Globus pallidus (tissue), 1 donor: Measurements from ENCODE around the gene CLK3.
"Not testable (repeated sequence)": the region's sequence is repeated elsewhere in the genome, so short reads cannot be mapped to it uniquely, and the experiment has no call there.

Experiments
- DNase-seq: peaks from one replicate; pipeline ENCODE4 v3.0.0-alpha.2; 2015; ENCODE audit warnings: low spot score

The CLK3 gene

GRCh38 chr15:74621936-74622335, 6.3 kb downstream of the CLK3 start:
- no peak for DNase-seq

GRCh38 chr15:74622758-74623157, 7.1 kb downstream of the CLK3 start:
- DNase-seq: no peak

DNA sequence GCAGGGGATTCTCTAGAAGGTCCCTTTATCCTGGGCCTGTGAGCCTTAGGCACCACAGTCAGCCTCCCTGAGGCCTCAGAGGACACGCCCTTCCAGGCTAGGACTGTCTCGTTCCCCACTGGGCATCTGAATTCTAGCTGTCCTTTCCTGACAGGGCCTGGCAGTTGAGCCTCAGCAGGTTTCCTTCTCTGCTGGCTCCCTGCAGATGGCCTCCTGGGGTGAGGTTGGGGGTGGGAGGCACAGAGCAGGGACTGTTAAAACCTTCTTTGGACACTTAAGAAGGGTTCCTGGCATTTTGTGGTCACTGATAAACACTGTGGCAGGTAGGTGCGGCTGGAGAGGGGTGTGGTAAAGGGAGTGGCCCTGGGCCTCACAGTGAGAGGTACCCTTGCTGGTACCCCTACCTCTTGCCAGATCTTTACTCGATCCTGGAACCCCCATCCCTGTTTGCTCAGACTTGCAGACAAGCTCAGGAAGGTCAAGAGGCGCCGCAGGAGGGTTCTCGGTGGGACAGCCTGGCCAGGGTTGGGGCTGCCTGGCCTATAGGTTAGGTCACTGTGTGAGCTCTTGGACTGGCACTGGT, 8.5 kb downstream of the CLK3 start:
- DNase-seq: no peak

GRCh38 chr15:74625693-74626092, 10.1 kb downstream of the CLK3 start:
- DNase-seq: no peak

DNA sequence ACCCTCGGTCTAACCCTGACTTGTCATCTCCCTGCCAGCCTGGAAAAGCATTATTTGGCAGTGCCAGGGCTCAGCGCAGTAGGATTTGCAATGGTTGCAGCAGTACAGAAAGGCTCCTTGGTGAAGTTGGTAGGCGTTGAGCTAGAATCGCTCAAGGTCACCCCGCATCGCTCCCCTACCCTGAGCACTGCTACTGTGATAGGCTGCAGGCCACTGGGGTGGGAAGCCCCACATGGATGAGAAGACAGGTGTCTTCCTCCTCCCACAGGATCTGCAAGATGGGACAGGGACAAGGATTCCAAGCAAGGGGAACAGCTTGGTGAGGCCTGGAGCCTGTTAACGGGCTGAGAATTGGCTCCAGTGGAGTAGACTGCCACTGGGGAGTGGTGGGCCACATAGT, 10.7 kb downstream of the CLK3 start:
- no peak for DNase-seq

DNA sequence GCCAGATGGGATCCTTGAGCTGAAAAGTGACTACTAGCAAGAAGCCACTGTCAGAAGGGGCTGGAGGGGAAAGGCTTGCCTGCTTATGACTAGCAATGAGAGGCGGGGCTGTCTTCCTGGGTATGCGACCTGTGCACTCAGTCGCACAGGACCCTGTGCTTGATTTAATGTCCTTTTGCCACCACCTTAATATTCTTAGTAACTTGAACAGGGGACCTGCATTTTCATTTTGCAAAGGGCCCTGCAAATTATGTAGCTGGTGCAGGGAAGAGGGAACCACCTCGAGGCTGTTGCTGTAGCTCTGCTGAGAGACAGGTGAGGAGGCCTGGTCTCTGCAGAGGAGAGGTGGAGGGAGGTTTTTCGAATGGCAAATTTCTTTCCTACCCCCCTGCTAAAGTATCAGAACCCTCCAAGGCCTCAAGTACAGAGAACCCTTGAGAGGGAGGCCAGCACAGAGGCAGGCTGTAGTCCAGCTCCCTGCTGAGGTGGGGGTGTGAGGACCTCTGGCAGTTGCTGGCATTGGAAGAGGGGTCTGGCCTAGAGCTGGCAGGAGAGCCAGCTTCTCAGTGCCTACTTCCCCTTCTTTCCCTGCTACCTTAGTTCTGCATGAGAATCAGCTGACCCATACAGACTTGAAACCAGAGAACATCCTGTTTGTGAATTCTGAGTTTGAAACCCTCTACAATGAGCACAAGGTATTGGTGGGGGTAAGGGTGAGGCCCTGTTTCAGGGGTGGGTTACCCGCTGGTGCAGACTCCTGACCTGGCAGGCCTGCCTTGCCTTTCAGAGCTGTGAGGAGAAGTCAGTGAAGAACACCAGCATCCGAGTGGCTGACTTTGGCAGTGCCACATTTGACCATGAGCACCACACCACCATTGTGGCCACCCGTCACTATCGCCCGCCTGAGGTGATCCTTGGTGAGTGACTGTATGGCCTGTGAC, 11.4 kb downstream of the CLK3 start:
- peak; percentile 37 for DNase-seq

DNA sequence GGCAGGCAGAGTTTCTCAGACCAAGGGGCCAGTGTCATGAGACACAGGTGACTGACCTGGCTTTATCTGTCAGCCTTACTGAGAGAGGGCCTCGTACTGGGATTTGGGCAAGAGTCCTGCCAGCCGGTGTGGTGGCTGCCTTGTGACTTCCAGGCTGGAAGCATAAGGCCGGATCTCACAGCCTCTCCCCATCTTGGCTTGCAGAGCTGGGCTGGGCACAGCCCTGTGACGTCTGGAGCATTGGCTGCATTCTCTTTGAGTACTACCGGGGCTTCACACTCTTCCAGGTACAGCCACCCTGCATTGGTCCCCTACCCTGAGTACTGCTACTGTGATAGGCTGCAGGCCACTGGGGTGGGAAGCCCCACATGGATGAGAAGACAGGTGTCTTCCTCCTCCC, 12.1 kb downstream of the CLK3 start:
- DNase-seq: no peak

DNA sequence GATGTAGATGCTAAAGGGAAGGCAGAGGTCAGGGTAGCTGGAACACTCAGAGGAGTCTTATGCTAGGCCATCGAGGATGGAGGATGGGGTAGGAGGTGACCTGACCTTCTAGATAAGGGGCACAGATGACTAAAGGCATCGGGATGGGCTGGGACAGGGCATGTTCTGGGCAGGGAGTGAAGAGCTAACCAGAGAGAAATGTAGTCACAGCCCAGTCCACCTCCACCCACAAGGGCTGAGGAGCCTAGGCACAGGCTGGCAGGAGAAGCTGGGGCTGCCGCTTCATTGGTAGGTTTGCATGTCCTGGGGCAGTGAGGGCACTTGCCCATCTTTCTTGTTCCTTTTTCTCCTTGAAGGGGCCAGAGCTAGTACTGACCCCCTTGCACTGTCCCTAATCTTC, 12.6 kb downstream of the CLK3 start:
- no peak for DNase-seq

DNA sequence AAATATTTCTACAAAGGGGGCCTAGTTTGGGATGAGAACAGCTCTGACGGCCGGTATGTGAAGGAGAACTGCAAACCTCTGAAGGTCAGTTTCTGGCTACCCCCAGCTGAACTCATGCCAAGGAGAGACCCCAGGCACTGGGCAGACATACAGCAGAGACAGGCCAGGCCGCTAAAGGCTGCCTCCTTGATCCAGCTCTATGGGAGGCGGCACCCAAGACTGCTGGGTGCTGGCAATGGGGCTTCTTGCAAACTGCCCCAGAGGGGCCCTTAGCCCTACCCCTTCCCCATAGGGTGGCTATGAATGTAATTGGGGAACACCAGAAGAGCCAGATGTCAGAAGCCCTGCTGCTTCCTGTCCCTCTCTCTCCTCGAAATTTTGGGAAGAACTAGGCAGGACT, 13.3 kb downstream of the CLK3 start:
- no peak for DNase-seq

- DNase-seq: not testable (repeated sequence)
Observed at GRCh38 chr15:74629696-74630095, 14.1 kb downstream of the CLK3 start.

DNA sequence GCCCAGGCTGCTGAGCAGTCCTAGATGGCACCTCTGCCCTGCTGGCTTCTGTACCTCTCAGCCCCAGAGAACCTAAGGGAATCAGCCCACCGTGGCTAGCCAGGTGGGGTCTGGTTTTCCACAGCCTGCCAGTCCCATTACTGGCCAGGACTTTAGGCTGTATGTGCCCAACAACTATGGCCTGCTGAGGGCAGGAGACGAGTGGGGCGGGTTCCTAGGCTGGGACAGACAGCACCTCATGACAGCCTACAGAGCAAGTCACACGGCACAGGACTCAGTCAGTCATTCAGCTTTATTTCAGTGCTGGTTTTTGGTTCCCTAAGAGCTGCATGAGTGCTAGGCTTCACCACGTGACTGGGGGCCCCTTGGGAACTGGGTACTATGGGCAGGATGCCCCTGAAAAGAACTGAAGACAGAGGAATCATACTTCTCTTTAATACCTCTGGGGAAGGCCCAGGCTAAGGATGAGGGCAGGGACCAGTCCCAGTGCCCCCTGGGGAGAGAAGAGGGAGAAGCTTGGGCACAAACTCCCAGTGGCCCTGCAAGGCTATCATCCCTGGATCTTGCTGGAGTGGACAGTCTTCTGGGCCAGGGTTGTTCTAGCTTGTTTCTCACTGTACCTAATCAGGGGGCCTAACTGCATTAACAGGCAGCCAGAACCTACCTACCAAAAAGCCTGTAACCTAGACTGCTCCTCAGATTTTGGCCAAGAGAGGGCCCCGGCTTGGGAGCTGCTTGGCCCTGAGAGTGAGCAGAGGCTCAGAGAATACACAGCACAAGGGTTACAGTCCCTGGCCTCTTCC, 14.8 kb downstream of the CLK3 start:
- no peak for DNase-seq

GRCh38 chr15:74631087-74631385, 15.4 kb downstream of the CLK3 start:
- DNase-seq: no peak

DNA sequence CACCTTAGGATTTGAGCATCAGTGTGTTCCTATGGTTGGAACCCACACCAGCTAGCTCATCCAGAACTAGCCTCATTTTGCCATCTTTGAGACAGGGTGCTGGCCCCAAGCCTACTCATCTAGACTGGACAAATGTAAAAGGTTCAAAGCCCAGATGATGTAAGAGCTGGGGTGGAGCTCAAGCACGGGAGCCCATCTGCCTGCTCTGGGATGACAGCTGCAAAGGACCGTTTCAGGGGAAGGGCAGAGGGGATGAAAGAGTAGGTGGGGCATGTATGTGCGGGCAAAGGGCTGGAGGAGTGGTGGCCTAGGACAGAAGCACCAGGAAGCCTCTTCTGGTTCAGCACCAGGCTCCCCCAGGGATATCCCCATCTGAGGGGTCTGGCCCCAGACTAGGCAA, 15.8 kb downstream of the CLK3 start:
- no peak for DNase-seq

DNA sequence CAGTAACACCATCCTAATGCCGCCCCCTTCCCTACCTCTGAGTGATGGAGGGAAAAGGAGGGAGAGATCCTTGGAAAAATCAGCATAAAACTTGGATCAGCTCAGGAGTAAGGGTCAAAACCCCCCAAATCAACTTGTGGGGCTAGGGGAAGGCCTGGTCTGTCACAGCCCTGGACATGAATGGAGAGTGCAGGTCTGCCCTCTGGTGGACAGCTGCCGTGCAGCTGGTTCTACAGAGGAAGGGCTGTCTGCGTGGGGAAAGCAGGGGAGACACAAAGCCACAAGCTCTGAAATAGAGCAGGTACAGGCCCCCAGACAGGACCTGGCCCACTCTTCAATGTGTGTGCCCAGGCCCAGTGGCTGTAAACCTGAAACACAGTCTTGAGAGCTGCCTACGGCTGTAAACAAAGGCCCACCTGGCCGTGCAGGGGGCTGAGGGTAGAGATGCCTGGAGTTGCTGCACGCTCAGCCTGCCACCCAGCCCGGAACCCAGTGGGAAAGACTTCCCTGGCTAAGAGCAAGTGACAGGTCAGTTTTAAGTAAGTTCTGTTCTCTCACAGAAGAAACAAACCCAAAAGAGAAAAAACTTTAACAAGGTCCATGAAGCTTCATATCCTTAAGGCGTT, 16.4 kb downstream of the CLK3 start:
- peak; percentile 47 for DNase-seq

GRCh38 chr15:74632601-74633000, 17.0 kb downstream of the CLK3 start:
- DNase-seq: no peak

DNA sequence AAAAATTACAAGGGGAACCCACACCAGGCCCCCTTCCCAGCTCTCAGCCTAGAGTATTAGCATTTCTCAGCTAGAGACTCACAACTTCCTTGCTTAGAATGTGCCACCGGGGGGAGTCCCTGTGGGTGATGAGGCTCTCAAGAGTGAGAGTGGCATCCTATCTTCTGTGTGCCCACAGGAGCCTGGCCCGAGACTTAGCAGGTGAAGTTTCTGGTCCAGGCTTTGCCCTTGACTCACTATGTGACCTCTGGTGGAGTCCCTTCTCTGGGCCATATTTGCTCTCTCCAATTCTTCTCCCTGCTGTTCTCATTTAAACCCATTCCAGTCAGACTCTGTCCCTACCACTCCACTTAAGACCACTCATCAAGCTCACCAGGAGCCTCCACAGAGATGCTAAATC, 18.1 kb downstream of the CLK3 start:
- no peak for DNase-seq

DNA sequence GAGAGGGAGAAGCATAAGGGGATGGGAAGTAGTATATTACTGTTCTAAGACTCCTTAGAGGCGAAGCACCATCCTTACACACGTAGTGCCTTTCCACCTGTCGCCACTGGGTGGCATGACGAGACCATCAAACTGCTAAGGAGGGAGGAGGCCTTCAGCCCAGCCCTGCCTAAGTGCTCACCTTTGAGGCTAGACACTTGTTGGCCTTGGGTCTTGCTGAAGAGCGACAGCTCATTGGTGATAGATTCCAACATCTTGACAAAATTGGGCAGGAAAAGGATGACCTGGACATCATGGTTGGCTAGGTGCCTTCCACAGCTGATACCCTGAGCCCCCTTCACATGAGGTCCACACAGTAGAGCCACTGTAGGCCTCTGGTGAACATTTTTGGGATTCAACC, 19.6 kb downstream of the CLK3 start:
- DNase-seq: peak; percentile 47

- no peak for DNase-seq
Observed at GRCh38 chr15:74636984-74637383, 21.3 kb downstream of the CLK3 start.

- no peak for DNase-seq
Observed at GRCh38 chr15:74641151-74641550, 25.5 kb downstream of the CLK3 start.

DNA sequence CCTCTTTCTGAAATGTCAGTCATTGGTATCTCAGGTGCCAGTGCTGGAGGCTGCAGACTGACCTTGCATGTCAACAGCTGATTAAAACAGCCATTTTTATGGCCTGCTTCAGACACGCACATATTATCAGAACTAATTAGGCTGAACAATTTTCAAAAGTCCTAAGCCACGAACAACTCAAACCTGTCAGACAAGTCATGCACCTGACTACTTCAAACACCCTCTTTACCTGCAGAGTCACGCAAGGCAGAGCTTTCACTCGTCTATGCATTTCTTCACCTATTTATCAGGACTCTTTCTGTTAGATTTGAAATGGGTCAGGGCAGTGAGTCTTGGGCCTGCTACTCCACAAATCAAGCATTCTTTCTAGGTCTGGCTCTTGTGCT, 26.7 kb downstream of the CLK3 start:
- DNase-seq: no peak

DNA sequence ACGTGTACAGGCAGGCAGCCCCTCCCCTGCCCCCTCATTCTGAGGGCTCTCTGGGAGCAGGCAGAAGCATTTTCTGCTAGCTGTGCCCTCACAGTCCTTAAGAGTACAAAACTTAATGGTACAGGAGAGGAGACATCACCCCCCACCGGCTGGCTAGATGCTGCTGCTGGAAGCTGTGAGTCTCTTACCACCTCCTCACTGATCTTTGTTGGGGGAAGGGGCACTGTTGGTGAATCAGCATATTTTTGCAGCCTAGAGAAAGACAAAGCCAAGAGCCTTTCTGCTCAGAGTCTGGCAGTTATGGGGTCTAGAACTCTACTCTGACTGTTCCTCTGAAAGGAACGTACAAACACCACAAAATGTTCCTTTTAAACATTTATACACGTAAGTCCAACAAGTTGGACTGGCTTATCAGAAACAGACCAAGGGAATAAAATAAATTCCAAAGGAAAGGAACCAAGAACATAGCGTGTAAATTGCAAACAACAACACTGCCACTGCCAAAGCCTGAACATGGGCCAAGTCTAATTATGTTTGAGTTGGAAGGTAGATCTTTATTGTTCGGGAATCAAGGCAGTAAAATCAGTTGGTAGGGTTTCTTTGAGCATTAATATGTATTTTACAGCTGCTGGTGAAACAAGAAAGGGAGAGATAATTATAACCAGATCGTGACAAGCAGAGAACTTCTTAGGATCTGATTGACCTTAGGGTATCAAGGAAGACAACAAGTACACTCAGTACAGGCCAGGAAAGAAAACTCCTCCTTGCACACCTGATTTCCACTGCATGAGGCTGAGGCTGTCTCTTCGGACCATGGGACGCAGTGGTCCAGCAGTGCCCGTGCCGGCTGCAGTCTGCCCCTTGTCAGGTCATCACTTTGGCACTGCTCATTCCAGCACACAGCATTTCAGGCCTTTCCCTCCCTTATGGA, 27.4 kb downstream of the CLK3 start:
- no peak for DNase-seq
